Smooth muscle cell of trachea (primary cell): ENCODE data around the gene VAMP1. TPM values are rescaled to one million over a fixed set of nuclear protein-coding genes. Genes with fewer than 3 reads are reported as not detected.

Experiments used
- total RNA-seq: library from RNA; depleted of rRNA; stranded (reverse); fragments of >200 nt; gene quantifications from 2 replicates; pipeline ENCODE4 v1.2.1, GENCODE V29; 2014

The VAMP1 gene, protein sequence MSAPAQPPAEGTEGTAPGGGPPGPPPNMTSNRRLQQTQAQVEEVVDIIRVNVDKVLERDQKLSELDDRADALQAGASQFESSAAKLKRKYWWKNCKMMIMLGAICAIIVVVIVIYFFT
- 10.2 and 19.5 TPM in 2 replicates for total RNA-seq

DNA sequence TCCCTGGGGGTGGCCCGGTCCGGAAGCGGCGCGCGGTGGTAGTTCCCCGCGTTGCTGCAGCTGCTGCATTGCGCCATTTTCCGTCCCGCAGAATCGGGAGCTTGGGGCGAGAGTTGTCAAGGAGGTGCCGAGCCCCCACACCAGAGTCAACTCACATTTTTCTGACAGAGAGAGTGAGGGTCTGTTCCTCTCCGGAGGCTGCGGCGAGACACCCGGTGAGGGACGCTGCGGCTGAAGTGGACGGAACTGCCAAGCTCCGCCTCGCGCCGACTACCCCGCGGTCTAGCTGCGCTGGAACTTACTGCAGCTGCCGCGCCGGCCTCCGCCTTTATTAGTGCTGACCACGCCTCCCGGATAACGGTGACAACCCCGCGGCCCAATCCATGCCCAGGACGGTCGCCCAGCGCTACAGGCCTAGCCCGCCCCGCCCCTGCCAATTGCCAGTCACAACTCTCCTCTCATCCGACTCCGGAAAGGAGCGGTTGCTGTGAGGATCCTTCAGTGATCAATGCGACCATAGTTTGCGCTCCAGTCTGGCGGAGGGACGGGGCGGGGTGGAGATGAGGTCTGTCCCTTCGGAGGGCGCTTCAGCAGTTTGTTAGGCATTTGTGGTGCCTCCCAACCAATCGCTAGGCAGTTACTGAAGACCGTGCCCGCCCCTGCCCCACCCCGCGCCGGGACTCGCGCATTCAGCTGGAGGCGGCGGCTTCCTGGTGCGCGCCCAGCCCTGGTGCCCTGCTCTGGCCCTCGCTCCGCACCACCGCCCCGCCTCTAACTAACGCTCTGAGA is at the start of gene VAMP1:
VAMP1 (minus strand) TSS at position 303 of the 789 bp plus-strand sequence; CDS start at position 157, 146 bp downstream.

DNA sequence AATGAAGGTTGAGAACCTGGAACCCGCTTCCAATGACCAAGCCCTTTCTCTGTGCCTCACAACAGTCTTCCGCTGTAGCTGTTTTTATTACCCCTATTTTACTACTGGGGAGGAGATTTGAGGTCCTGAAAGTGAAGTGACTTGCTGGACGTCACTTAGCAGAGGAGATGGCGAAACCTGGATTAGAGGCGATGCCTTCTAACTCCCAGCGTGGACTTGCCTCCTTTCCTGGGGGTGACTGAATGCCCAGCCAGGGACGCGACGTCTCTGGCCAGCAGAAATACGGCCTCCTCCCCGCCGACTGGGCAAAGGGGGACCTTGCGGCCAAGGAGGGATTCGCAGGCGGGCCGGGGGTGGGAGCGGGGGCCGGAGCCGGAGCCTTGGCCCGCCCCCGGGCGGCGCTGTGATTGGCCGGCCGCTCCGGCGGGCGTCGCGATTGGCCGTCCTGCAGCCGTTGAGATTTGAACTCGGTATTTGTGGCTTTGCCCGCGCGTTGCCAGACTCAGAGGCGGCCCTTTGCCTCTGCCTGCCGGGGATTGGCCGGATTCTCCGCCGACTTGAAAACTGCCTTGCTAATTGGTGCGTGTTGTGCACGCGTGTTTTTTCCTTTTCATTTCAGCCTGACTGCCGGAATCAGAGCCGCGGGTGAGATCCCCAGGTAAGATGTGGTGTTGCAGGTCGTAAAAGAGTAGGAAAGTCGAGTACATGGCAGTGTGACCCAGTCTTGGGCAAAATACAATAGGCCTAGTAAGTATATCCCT is 23.2 kb upstream of the VAMP1 start, which contains the start of gene NCAPD2:
NCAPD2 (plus strand) TSS at position 606 of the 761 bp plus-strand sequence. CDS start 997 bp downstream, outside the sequence.

DNA sequence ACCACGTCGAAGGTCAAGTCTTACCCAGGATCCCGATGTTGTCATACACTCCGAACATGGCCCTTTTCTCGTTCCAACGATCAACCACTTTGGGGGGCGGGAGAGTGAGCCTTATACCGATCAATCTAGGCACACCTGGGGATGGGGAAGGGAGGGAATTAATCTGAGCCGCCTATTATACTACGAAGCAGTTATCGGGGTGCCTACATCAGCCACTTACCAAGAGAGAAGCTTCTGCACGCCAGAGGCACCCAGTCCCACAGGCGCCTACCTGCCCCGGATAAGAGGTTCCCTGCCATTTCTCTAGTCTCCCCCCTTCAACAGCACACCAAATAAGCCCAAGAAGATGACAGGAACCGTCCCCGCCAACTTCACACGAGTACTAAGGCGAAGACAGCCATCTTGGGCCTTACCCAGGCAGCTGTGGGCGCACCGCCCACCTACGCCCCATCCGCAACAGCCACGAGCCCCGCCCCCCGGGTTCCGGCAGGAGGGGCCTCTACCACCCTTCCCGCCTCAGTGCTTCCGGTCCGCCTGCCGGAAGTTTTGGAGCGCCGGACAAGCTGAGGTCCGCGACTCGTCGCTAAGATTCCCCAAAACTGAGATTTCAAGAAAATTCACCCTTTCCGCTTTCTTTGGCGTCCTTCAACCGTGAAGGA is 22.5 kb upstream of the VAMP1 start, which contains the start of gene MRPL51:
MRPL51 (minus strand) TSS at position 425 of the 659 bp plus-strand sequence; CDS start at position 299, 126 bp downstream.

DNA sequence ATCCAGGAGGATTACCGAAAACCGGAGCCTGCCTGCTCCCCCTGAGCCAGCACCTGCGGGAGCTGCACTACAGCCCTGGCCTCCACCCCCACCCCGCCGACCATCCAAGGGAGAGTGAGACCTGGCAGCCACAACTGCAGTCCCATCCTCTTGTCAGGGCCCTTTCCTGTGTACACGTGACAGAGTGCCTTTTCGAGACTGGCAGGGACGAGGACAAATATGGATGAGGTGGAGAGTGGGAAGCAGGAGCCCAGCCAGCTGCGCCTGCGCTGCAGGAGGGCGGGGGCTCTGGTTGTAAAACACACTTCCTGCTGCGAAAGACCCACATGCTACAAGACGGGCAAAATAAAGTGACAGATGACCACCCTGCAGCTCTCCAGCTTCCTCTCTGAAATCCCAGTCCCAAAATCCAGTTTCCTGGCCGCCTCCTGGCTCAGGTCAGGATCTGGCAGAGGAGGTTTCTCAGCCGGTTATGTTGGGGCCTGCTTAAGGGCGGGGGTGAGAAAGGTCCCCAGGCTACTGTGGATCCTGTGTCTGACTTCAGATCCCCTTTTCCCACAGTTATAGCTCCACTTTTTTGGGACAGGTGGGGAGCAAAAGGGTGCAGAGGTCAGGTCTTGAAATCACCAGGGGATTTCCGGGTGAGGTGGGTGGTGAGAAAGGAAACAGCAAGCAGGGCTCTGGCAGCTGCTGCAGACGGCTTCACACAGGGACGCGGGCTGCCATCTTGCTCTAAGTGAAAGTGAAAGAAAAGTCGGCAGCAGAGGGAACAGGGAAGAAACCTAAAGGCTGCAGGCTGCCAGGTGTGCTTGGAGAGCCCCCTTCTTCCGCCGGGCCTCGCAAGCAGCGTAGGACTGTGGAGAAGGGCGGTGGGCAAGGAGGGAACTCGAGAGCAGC is 18.9 kb downstream of the VAMP1 start, which contains the start of gene TAPBPL:
TAPBPL (plus strand) TSS at position 695 of the 897 bp plus-strand sequence. CDS start 207 bp downstream, outside the sequence.

DNA sequence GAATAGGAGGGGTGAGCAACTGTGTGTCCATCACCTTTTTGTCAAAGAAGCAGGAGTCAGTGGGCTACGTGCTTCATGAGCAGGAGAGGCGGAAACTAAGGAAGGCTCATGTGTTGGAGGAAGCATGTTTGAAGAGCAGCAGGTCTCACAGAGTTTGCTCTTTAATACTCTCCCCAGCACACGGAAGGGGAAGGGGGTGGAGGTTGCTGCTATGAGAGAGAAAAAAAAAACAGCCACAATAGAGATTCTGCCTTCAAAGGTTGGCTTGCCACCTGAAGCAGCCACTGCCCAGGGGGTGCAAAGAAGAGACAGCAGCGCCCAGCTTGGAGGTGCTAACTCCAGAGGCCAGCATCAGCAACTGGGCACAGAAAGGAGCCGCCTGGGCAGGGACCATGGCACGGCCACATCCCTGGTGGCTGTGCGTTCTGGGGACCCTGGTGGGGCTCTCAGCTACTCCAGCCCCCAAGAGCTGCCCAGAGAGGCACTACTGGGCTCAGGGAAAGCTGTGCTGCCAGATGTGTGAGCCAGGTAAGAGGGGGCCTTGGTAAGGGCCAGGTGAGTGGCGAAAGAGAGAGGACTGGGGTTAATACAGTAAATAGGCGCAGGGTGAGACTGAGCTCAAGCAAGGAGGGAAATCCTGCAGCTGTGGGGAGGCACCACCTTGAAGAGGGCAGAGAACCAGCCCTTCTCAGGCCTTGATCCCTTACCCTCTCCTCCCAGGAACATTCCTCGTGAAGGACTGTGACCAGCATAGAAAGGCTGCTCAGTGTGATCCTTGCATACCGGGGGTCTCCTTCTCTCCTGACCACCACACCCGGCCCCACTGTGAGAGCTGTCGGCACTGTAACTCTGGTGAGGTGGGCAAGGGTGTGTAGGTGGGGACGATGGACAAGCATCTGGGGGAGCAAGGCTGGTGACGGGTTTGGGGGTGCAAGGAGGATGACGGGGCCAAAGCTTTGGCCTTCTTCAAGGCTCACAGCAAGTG is 25.5 kb downstream of the VAMP1 start, which contains the start of gene CD27:
CD27 (plus strand) TSS at position 252 of the 985 bp plus-strand sequence; CDS start at position 393, 141 bp downstream.

Other genes starting within 250 kb of the VAMP1 start
- gene PLEKHG6, start 160.0 kb downstream of the VAMP1 start, total RNA-seq = 0.15 and 0.66 TPM in 2 replicates
- 186 and 187 TPM in 2 replicates for gene TNFRSF1A, start 128.6 kb downstream of the VAMP1 start, total RNA-seq
- under 0.01 TPM in 1 of 2 replicates, not detected in the other for gene SCNN1A, start 95.1 kb downstream of the VAMP1 start, total RNA-seq
- 59.1 and 119 TPM in 2 replicates for gene LTBR, start 86.5 kb downstream of the VAMP1 start, total RNA-seq
- gene CD27, start 25.7 kb downstream of the VAMP1 start, total RNA-seq = 0.17 TPM in 1 of 2 replicates, not detected in the other
- gene TAPBPL, start 18.6 kb downstream of the VAMP1 start, total RNA-seq = 17.4 and 17.7 TPM in 2 replicates
- gene MRPL51, start 22.6 kb upstream of the VAMP1 start, total RNA-seq = 110 and 136 TPM in 2 replicates
- gene NCAPD2, start 23.4 kb upstream of the VAMP1 start, total RNA-seq = 38.5 and 101 TPM in 2 replicates
- 10,148 and 10,314 TPM in 2 replicates for gene GAPDH, start 63.8 kb upstream of the VAMP1 start, total RNA-seq
- gene IFFO1, start 85.4 kb upstream of the VAMP1 start, total RNA-seq = 21.7 and 22.2 TPM in 2 replicates
- gene NOP2, start 97.6 kb upstream of the VAMP1 start, total RNA-seq = 14.4 and 20.0 TPM in 2 replicates
- gene CHD4, start 136.7 kb upstream of the VAMP1 start, total RNA-seq = 255 and 275 TPM in 2 replicates
- gene LPAR5, start 165.3 kb upstream of the VAMP1 start, total RNA-seq = not detected in 2 replicates
- 0.29 and 0.50 TPM in 2 replicates for gene ACRBP, start 176.8 kb upstream of the VAMP1 start, total RNA-seq
- gene ING4, start 192.4 kb upstream of the VAMP1 start, total RNA-seq = 39.7 and 53.5 TPM in 2 replicates
- 12.7 and 13.2 TPM in 2 replicates for gene ZNF384, start 218.7 kb upstream of the VAMP1 start, total RNA-seq
- 0.33 and 1.0 TPM in 2 replicates for gene PIANP, start 230.1 kb upstream of the VAMP1 start, total RNA-seq